ENCODE measurements around the gene TBL3.
"Not testable (repeated sequence)": the region's sequence is repeated elsewhere in the genome, so short reads cannot be mapped to it uniquely, and the experiment has no call there.

Gene TBL3

DNA sequence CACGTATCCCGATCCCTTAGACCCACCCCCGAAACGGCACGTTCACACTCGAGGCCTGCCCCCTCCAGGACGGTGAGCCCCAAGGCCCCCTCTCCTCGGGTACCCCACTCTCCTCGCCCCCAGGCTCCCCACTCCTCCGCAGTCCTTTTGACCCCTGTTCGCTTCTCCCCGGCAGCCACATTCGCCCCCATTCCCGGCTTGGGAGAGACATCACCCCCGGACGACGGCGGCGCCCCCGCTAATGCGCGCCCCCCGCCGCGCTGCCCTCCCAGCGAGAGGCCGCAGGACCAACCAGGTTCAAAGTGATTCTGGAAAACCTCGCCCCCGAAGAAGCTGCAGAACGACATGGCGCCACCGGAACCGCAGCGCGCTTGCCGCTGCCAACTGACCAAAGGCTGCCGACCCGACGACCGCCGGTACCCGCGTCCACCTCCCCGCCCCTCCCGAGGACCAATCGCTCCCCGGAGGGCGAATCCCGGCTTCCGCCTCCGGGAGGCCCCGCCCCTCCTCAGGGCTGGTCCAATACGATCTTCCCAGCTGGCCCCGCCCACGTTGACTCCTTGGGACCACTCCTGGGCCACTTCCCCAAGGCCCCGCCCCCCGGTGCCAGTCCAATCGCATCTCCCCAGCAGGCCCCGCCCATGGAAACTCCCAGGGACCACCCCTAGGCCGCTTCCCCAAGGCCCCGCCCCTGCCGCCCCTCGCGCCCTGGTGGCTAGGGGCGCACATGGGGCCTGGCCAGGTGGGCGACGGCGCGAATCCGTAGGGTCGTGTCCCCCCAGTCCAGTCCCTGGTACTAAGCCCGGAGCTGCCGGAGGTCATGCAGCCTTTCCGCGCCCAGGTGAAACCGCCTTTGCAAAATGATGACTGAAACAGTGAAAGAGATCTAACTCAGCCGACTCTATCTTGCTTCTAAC is 28.8 kb upstream of the TBL3 start, which contains the start of gene MSRB1:
Gene MSRB1 (minus strand): TSS at position 390 of the 917 bp plus-strand sequence. CDS start 43 bp downstream, at position 347.
- peak; percentile 99 for DNase-seq (ENCODE audit: low spot score)

- DNase-seq (ENCODE audit: low spot score): no peak
Observed at GRCh38 chr16:1944612-1945199, 27.1 kb upstream of the TBL3 start.

GRCh38 chr16:1945559-1946391 is 26.1 kb upstream of the TBL3 start:
- no peak for DNase-seq (ENCODE audit: low spot score)

GRCh38 chr16:1946495-1947368 is 25.1 kb upstream of the TBL3 start:
- no peak for DNase-seq (ENCODE audit: low spot score)

DNA sequence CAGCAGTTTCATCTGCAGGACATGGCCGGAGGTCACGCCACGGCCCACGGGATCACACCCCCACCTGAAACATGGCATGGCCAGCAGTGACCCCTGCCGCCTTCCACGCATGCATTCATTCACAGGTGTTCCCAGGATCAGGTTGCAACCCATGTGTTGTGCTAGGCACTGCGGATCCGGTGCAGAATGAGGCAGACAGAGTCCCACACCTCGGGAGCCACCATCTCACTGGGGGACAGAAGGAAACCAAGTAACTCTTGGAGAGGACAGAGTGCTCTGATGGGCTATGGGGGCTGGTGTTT is 24.5 kb upstream of the TBL3 start:
- DNase-seq (ENCODE audit: low spot score): no peak

DNA sequence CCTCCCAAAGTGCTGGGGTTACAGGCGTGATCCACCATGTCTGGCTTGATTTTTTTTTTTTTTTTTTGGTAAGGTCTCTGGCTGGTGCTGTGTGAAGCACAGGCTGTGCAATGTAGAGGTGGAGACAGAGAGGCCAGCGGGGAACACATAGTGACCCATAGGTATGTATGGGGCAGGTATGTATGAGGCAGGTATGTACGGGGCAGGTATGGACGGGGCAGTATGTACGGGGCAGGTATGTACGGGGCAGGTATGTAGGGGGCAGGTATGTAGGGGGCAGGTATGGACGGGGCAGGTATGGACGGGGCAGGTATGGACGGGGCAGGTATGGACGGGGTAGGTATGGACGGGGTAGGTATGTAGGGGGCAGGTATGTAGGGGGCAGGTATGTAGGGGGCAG is 22.3 kb upstream of the TBL3 start:
- no peak for DNase-seq (ENCODE audit: low spot score)

DNA sequence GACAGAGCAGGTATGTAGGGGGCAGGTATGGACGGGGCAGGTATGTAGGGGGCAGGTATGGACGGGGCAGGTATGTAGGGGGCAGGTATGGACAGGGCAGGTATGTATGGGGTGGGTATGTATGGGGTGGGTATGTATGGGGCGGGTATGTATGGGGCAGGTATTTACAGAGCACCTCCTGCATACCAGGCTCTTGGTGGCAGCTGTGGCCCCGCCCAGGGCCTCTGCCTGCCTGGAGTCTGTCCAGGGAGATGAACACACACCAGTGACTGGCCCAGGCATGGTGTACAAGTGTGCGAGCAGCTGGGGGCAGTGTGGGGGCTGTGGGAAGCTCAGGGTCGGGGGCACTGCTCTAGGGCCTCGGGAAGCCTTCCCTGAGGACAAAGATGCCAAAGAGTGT is 21.8 kb upstream of the TBL3 start:
- no peak for DNase-seq (ENCODE audit: low spot score)

DNA sequence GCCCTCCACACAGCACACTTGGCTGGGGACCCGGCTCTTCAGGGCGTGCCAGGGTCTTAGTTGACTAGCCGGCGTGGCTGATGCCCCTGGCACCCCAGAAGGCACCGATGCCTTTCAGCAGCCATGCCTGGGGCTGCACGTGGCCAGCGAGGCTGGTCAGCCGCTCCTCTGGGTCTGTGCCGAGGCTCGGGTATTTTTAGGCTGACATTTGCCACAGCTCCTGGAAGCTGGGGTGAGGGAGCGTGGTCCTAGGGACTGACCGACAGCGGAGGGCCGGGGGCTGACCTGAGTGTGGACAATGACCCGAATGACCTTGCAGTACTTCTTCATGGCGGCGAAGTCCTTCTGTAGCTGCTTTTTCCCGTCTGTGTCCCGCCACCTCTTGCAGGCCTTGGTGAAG is 21.3 kb upstream of the TBL3 start:
- no peak for DNase-seq (ENCODE audit: low spot score)

DNA sequence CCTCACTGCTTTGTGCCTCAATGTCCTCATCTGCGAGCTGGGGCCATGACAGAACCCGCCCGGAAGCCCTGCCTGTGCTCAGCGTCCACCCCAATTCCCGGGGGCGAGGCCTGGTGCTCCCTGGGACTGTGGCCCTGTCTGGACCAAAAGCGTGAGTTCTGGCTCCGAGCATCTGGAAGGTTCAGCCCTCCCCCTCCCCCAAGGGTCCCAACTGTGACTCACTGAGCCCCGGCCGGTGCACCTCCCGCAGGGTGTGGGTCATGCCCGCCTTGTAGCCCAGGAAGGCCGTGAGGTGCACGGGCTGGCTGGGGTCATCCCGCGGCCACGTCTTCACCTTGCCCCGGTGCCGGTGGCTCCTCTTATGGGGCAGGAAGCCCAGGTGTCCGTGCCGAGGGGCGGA is 18.1 kb upstream of the TBL3 start:
- DNase-seq (ENCODE audit: low spot score): no peak

GRCh38 chr16:1957434-1958142 is 14.3 kb upstream of the TBL3 start:
- not testable (repeated sequence) for DNase-seq (ENCODE audit: low spot score)

- DNase-seq (ENCODE audit: low spot score): not testable (repeated sequence)
Observed at GRCh38 chr16:1958143-1958491, 13.7 kb upstream of the TBL3 start.

DNA sequence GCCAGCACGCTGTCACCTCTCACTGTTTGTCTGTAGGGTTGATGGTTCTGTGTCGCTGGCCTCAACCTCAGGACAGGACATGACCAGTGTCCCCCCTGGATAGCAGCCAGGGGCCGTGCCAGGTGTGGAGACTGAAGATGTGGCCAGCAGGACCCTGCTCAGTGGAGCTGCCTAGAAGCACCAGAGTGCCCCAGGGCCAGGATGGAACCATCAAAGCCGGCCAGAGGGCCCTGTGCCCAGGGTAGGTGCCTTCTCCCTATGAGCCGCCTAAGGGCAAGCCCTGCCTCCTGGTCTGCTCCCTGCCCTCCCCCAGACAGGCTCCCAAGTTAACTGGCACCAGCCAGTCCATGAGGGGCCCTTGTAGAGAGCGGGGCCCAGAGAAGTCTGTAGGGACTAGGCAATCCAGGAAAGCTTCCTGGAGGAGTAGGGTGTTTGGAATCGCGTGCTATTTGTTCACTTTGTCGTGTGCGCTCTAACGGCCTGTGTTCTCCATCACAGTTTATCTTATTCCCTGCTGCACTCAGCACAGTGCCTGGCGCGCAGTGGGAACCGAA is 13.1 kb upstream of the TBL3 start:
- no peak for DNase-seq (ENCODE audit: low spot score)

- peak; percentile 87 for DNase-seq (ENCODE audit: low spot score)
Observed at GRCh38 chr16:1959269-1960039, 12.4 kb upstream of the TBL3 start, which contains the start of gene NDUFB10. Gene NDUFB10 (plus strand): TSS chr16:1959538. CDS start chr16:1959625, 87 bp downstream.

- no peak for DNase-seq (ENCODE audit: low spot score)
Observed at GRCh38 chr16:1960665-1961630, 10.9 kb upstream of the TBL3 start.

DNA sequence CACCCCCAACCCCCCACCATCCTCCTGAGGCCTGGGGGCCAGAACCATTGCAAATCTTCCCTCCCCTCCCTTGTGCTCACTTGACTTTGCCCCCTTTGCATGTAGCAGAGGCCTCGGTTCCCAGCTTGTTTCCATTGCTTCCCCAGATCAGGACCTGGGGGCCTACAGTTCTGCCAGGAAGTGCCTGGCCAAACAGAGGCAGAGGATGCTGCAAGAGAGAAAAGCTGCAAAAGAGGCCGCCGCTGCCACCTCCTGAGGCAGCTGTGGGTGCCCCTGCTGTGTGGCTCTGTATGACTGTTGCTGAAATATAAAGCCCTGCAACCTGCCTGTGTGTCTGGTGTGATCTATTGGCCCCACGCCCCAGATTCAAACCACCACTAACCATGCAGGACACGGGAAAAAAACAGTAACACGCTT is 10.2 kb upstream of the TBL3 start:
- no peak for DNase-seq (ENCODE audit: low spot score)

DNA sequence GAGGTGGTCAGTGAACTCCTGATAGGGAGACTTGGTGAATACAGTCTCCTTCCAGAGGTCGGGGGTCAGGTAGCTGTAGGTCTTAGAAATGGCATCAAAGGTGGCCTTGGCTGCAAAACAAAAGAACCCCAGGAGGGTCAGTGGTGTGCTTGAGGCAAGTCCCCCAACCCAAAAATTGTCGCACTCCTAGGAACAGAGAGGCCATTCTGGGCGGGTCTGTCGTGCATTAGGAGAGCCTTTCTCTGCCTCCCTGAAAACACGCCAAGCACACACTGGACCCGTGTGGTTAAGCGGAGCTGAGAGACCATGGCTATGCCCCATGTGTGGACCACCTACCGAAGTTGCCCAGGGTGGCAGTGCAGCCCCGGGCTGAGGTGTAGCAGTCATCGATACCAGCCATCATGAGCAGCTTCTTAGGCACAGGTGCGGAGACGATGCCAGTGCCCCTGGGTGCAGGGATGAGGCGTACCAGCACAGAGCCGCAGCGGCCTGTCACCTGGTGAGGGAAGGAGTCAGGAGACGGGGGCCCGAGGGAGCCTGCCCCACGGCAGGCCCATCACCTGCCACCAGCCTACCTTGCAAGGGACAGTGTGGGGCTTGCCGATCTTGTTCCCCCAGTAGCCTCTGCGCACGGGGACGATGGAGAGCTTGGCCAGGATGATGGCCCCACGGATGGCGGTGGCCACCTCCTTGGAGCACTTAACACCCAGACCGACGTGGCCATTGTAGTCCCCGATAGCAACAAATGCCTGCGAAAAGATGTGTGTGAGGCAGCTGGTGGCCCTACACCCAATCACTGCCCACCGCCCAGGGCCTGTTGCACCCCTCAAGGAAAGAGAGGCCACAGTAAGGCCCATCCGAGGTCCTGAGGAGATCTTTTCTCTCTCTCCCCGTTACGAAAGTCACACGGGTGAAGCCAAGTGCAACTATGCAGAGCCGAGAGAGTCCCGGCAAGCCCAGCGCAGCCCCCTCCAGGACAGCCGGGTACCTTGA is 9.4 kb upstream of the TBL3 start:
- DNase-seq (ENCODE audit: low spot score): not testable (repeated sequence)

GRCh38 chr16:1963806-1964505 is 7.9 kb upstream of the TBL3 start:
- DNase-seq (ENCODE audit: low spot score): no peak

Measured in CD4-positive, alpha-beta T cell treated with Interleukin-6 at 100 ng/mL for 8 hours (primary cell).